K562 (cell line): Measurements from ENCODE around the gene SLC4A2. TPM values are rescaled to one million over a fixed set of nuclear protein-coding genes. Genes with fewer than 3 reads are reported as not detected.

Experiments
- CCAR2 ChIP-seq: fragments of 200-400 bp; formaldehyde crosslinking; IDR thresholded peaks from 2 replicates; pipeline ENCODE4 v1.6.1; 2017; ENCODE audit warnings: mild to moderate bottlenecking, low read depth, low read length
- ELF1 ChIP-seq: fragments of 200-800 bp; sonication (Bioruptor generic); IDR thresholded peaks from 2 replicates; pipeline ENCODE4 v1.6.1; 2016; ENCODE audit warnings: missing genetic modification characterization, missing compliant biosample characterization
- MYBL2 ChIP-seq, 2 experiments: fragments of 450-650 bp in 1 of 2; sonication (generic) in 1 of 2; formaldehyde crosslinking in 1 of 2; IDR thresholded peaks; 2 replicates each; pipeline versions ENCODE4 v1.6.1 to v1.8.1; 2017 to 2022; ENCODE audit warnings: borderline replicate concordance in 1 of 2, inconsistent platforms in 1 of 2, low read depth in 1 of 2, mild to moderate bottlenecking in 1 of 2, missing genetic modification reagents in 1 of 2, moderate library complexity in 1 of 2
- SAFB ChIP-seq: fragments of 200-400 bp; formaldehyde crosslinking; IDR thresholded peaks from 2 replicates; pipeline ENCODE4 v1.6.1; 2017; ENCODE audit warnings: low read depth, low read length, borderline replicate concordance
- SMC3 ChIP-seq: conservative IDR thresholded peaks from 2 replicates; pipeline ENCODE4 v1.6.1; 2011; ENCODE audit warnings: low read depth, low read length, improper control_type of control experiment; ENCODE audit not compliant: insufficient read depth
- SRSF7 ChIP-seq: fragments of 200-400 bp; formaldehyde crosslinking; optimal IDR thresholded peaks from 2 replicates; pipeline ENCODE3; 2017; ENCODE audit warnings: mild to moderate bottlenecking, low read depth, low read length
- TCF3 ChIP-seq: sonication (generic); formaldehyde crosslinking; IDR thresholded peaks from 2 replicates; pipeline ENCODE4 v1.4.0; 2020; ENCODE audit warnings: mild to moderate bottlenecking, missing genetic modification reagents
- ZNF24 ChIP-seq: fragments of 450-650 bp; IDR thresholded peaks from 2 replicates; pipeline ENCODE4 v1.6.1; 2016
- polyA plus RNA-seq, 8 experiments: library from polyadenylated mRNA; depleted of rRNA in 4 of 8; stranded (reverse) in 5 of 8; unstranded in 3 of 8; fragments of >200 nt; fragmentation: Nextera tagmentation in 2 of 8; fragmentation: Illumina TruSeq in 1 of 8; extraction: Ambion mirVana in 2 of 8; extraction: Trizol in 1 of 8; gene quantifications; 2 replicates each; pipeline versions ENCODE4 v1.2.1 to v1.2.3, GENCODE V29; 2011 to 2014; ENCODE audit warnings: inconsistent platforms in 1 of 8, missing spikeins in 1 of 8
- total RNA-seq, 7 experiments: library from RNA; depleted of rRNA in 6 of 7; stranded (reverse); fragments of >200 nt in 6 of 7; fragmentation: Illumina TruSeq in 2 of 7; extraction: Trizol in 2 of 7; gene quantifications; 2 replicates each; pipeline versions ENCODE4 v1.2.1 to v1.2.3, GENCODE V29; 2011 to 2021; ENCODE audit warnings: low replicate concordance in 1 of 7
- TF ChIP-seq, protein P1 (sequence below): fragments of 150-350 bp; IDR thresholded peaks from 2 replicates; pipeline ENCODE4 v1.6.1; 2014; ENCODE audit warnings: low read depth, mild to moderate bottlenecking, low read length, borderline replicate concordance
- TF ChIP-seq, protein P2 (sequence below): fragments of 250-450 bp; sonication (Bioruptor Pico); IDR thresholded peaks from 2 replicates; pipeline ENCODE4 v1.5.0; 2021; ENCODE audit warnings: mild to moderate bottlenecking, borderline replicate concordance
- TF ChIP-seq, protein P3 (sequence below): fragments of 200-800 bp; sonication (Bioruptor generic); IDR thresholded peaks from 2 replicates; pipeline ENCODE4 v1.6.1; 2017; ENCODE audit warnings: missing genetic modification characterization, missing compliant biosample characterization
- TF ChIP-seq, protein P4 (sequence below): fragments of 450-650 bp; IDR thresholded peaks from 2 replicates; pipeline ENCODE4 v1.6.1; 2018; ENCODE audit warnings: mild to moderate bottlenecking, low read depth; ENCODE audit not compliant: partially characterized antibody
- TF ChIP-seq, protein P5 (sequence below): fragments of 450-650 bp; formaldehyde crosslinking; IDR thresholded peaks from 2 replicates; pipeline ENCODE4 v1.4.0; 2020; ENCODE audit warnings: mild to moderate bottlenecking, moderate library complexity

SLC4A2 gene
- total and polyA plus RNA-seq, 9 of the 15 experiments (the other 6 are each of a cell fraction or from before 2014, with no cell fraction given) = 11.4 to 375 (median 130) TPM

DNA sequence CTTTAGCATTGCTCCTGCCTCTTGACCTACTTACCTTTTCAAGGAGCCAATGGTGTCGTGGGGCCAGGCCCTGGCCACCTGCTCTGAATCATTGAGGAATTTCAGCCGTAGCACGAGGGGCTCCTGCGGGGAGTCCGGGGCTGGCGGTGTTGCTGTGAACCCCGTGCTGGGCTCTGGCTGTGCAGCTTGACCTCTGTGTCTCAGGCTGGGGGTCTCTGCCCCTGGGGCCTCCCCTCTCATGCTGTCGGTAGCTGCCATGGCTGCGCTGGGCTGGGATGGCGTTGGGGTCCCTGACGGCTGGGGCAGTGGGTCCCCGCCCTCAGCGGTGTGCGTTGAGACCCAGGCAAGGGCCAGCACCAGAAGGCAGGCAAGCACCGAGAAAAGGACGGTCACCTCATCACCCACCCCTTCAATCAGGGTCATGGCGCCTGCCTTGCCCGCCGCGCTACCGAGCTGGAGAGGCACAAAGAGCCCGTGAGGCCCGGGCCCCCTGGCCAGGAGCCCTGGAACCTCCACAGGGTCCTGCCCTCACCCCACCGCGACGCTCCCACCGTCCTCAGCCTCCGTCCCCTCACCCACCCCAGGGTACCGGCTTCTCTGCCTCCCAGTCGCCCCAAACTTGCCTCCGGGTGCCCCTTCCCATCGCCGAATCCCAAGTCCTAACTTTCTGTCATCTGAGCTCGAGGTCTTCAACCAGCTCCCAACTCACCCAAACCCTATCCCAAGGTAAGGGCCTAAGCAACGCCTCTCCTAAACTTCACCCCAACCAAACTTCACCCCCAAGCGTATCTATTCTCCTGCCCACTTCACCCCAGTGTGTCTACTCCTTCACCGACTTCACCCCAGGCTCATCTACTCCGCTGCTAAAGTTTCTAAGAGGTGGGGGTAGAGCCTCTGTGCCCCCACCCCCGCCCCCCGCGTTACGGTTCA lies 23.0 kb downstream of the SLC4A2 start (continued):
- TF ChIP-seq, protein P1, sequence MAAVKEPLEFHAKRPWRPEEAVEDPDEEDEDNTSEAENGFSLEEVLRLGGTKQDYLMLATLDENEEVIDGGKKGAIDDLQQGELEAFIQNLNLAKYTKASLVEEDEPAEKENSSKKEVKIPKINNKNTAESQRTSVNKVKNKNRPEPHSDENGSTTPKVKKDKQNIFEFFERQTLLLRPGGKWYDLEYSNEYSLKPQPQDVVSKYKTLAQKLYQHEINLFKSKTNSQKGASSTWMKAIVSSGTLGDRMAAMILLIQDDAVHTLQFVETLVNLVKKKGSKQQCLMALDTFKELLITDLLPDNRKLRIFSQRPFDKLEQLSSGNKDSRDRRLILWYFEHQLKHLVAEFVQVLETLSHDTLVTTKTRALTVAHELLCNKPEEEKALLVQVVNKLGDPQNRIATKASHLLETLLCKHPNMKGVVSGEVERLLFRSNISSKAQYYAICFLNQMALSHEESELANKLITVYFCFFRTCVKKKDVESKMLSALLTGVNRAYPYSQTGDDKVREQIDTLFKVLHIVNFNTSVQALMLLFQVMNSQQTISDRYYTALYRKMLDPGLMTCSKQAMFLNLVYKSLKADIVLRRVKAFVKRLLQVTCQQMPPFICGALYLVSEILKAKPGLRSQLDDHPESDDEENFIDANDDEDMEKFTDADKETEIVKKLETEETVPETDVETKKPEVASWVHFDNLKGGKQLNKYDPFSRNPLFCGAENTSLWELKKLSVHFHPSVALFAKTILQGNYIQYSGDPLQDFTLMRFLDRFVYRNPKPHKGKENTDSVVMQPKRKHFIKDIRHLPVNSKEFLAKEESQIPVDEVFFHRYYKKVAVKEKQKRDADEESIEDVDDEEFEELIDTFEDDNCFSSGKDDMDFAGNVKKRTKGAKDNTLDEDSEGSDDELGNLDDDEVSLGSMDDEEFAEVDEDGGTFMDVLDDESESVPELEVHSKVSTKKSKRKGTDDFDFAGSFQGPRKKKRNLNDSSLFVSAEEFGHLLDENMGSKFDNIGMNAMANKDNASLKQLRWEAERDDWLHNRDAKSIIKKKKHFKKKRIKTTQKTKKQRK = no peak
- no peak for TF ChIP-seq SMC3
- TF ChIP-seq SAFB = no peak
- TF ChIP-seq, protein P2, sequence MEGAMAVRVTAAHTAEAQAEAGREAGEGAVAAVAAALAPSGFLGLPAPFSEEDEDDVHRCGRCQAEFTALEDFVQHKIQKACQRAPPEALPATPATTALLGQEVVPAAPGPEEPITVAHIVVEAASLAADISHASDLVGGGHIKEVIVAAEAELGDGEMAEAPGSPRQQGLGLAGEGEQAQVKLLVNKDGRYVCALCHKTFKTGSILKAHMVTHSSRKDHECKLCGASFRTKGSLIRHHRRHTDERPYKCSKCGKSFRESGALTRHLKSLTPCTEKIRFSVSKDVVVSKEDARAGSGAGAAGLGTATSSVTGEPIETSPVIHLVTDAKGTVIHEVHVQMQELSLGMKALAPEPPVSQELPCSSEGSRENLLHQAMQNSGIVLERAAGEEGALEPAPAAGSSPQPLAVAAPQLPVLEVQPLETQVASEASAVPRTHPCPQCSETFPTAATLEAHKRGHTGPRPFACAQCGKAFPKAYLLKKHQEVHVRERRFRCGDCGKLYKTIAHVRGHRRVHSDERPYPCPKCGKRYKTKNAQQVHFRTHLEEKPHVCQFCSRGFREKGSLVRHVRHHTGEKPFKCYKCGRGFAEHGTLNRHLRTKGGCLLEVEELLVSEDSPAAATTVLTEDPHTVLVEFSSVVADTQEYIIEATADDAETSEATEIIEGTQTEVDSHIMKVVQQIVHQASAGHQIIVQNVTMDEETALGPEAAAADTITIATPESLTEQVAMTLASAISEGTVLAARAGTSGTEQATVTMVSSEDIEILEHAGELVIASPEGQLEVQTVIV (CRISPR knock-in tag) = no peak
- no peak for TF ChIP-seq ZNF24
- TF ChIP-seq TCF3 (CRISPR knock-in tag) = no peak
- TF ChIP-seq, protein P3, sequence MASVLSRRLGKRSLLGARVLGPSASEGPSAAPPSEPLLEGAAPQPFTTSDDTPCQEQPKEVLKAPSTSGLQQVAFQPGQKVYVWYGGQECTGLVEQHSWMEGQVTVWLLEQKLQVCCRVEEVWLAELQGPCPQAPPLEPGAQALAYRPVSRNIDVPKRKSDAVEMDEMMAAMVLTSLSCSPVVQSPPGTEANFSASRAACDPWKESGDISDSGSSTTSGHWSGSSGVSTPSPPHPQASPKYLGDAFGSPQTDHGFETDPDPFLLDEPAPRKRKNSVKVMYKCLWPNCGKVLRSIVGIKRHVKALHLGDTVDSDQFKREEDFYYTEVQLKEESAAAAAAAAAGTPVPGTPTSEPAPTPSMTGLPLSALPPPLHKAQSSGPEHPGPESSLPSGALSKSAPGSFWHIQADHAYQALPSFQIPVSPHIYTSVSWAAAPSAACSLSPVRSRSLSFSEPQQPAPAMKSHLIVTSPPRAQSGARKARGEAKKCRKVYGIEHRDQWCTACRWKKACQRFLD = peak; percentile 20; the same call in 1 of the 2 replicates
- TF ChIP-seq, protein P4, sequence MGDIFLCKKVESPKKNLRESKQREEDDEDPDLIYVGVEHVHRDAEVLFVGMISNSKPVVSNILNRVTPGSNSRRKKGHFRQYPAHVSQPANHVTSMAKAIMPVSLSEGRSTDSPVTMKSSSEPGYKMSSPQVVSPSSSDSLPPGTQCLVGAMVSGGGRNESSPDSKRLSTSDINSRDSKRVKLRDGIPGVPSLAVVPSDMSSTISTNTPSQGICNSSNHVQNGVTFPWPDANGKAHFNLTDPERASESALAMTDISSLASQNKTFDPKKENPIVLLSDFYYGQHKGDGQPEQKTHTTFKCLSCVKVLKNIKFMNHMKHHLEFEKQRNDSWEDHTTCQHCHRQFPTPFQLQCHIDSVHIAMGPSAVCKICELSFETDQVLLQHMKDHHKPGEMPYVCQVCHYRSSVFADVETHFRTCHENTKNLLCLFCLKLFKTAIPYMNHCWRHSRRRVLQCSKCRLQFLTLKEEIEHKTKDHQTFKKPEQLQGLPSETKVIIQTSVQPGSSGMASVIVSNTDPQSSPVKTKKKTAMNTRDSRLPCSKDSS = no peak
- no peak for TF ChIP-seq SRSF7
- TF ChIP-seq ELF1 (tag) = no peak
- TF ChIP-seq, protein P5, sequence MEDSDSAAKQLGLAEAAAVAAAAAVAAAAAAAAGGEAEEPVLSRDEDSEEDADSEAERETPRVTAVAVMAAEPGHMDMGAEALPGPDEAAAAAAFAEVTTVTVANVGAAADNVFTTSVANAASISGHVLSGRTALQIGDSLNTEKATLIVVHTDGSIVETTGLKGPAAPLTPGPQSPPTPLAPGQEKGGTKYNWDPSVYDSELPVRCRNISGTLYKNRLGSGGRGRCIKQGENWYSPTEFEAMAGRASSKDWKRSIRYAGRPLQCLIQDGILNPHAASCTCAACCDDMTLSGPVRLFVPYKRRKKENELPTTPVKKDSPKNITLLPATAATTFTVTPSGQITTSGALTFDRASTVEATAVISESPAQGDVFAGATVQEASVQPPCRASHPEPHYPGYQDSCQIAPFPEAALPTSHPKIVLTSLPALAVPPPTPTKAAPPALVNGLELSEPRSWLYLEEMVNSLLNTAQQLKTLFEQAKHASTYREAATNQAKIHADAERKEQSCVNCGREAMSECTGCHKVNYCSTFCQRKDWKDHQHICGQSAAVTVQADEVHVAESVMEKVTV (CRISPR knock-in tag) = no peak; the same call in 1 of the 2 replicates
- no peak for TF ChIP-seq MYBL2 (IDR thresholded peaks at IDR 0.05; ENCODE audit: low read depth)
- no peak for TF ChIP-seq MYBL2 (CRISPR knock-in tag; IDR thresholded peaks at IDR 0.05; ENCODE audit: borderline replicate concordance)
- TF ChIP-seq CCAR2 = no peak
